B cell (primary cell): ENCODE results near the gene EIF3B.

Source experiments
- EZH2 ChIP-seq: IDR thresholded peaks from 2 replicates; pipeline ENCODE4 v1.6.1; 2012; ENCODE audit warnings: borderline replicate concordance, low read depth, mild to moderate bottlenecking, moderate library complexity, low read length; ENCODE audit not compliant: insufficient read depth, poor library complexity, severe bottlenecking
- TF ChIP-seq, protein P1 (sequence below): fragments of 200-600 bp; IDR thresholded peaks from one replicate; pipeline ENCODE4 v1.8.0; 2022; ENCODE audit warnings: antibody characterized with exemption, mild to moderate bottlenecking

DNA sequence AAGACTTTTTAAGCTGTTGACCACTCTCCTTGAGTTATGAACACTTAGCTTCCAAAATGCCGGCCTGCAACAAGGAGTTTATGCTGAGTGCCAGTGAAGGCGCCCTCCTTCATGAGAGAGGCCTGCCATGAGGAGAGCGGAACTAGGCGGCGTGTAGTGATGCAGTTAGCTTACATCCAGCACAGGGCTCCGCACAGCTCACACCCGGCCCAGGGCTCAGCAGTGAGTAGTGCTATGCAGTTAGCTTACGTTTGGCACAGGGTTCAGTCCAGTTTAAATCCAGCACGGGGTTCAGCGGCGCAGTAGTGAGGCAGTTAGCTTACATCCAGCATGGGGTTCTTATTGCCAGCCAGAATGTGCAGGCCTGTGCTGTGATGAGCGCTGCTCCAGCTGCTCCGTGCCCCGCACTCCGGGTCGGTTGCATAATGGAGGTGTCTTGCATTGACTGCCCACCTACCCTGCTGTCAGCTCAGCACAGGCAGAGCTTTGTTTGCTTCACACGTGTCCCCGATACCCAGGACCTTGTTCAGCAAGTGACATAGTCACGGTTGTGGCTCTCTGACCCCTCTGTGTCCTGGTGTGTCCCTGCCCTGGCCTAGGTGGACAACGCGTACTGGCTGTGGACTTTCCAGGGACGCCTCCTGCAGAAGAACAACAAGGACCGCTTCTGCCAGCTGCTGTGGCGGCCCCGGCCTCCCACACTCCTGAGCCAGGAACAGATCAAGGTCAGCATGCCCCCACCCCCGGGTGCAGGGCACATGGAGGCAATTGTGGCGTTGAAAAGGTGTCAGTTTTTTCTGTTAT, 21.9 kb downstream of the EIF3B start:
- TF ChIP-seq, protein P1, sequence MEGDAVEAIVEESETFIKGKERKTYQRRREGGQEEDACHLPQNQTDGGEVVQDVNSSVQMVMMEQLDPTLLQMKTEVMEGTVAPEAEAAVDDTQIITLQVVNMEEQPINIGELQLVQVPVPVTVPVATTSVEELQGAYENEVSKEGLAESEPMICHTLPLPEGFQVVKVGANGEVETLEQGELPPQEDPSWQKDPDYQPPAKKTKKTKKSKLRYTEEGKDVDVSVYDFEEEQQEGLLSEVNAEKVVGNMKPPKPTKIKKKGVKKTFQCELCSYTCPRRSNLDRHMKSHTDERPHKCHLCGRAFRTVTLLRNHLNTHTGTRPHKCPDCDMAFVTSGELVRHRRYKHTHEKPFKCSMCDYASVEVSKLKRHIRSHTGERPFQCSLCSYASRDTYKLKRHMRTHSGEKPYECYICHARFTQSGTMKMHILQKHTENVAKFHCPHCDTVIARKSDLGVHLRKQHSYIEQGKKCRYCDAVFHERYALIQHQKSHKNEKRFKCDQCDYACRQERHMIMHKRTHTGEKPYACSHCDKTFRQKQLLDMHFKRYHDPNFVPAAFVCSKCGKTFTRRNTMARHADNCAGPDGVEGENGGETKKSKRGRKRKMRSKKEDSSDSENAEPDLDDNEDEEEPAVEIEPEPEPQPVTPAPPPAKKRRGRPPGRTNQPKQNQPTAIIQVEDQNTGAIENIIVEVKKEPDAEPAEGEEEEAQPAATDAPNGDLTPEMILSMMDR, result no peak
- no peak for TF ChIP-seq EZH2
